ENCODE results near the gene FAM25A.
"Not testable (repeated sequence)": the region's sequence is repeated elsewhere in the genome, so short reads cannot be mapped to it uniquely, and the experiment has no call there.

The FAM25A gene

DNA sequence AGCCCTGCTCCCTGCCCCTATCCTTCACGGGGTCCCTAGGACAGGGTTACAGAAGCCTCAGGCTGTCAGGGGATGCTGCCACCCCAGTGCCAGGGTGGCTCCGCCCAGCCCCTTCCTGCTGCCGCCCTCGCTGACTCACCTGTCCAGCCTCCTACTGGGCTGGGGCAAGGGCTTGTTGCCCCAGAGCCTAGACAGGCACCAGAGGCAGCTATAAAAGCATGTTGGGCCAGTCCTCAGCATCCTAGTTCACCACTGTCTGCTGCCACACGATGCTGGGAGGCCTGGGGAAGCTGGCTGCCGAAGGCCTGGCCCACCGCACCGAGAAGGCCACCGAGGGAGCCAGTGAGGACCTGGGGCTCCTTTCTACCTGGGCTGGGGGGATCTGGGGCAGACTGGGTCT lies at the start of gene FAM25A:
TSS of gene FAM25A (plus strand) at position 239 of the 400 bp plus-strand sequence. CDS start at position 270, 31 bp downstream.
- DNase-seq = not testable (repeated sequence)

GRCh38 chr10:86970982-86971231 lies 49.2 kb upstream of the FAM25A start:
- DNase-seq = no peak

DNA sequence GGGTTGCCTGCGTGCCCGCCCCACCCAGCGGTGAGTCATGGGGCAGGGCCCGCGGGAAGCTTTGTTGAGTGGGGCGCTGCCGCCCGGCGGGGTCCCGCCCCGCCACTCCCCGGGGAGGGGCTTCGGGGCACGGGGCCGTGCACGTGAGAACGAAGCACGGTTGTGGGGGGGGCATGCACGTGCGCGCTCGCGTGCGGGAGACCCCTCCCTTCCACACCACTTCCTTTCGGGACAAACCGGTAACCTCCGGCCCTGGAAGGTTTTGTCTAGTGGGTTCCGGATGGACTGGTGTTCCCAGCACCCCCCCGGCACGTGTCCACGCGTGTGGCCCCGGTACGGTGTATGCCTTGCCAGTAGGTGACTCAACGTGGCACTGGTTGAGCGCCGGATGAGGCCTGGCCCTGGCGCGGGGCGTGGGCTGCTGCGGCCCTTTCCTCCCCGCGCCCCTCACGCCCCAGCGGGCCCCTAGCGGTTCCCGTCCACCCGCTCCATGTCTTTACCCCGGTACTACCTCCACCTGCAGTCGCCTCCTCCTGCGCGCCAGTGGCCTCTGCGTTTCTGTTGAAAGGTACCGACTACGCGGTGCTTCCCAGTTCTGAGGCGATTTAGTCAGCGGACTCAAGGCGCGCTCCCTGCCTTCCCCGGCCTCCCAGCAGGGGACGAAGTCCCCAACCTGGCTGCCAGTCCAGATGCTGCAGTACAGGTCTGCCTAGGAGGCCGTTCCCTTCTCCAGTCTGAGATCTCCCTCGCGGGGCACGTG lies 48.7 kb upstream of the FAM25A start:
- no peak for DNase-seq

GRCh38 chr10:86972613-86973380 lies 47.3 kb upstream of the FAM25A start:
- no peak for DNase-seq

DNA sequence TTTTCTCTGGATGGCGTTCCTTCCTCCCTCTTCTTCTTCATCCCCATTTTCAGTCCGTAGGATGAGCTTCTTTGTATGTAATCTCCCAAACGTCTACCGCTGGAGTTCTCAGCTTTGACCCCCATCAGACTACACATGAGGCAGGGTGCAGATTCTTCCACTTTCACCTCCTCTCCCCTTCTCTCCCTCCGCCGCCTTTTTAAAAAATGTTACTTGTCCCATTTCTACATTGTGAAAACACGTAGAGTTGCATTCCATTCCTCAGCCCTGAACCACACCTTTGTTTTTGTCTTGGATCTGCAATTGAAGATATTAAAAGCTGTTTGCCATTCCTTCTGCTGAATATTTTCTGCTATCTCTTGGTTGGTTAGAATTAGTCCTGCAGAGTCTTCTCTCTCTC lies 45.6 kb upstream of the FAM25A start:
- DNase-seq = no peak

GRCh38 chr10:86976362-86977056 lies 43.6 kb upstream of the FAM25A start:
- DNase-seq = no peak

GRCh38 chr10:86978457-86978856 lies 41.6 kb upstream of the FAM25A start:
- DNase-seq = not testable (repeated sequence)

GRCh38 chr10:86979296-86979818 lies 40.7 kb upstream of the FAM25A start:
- DNase-seq = no peak

DNA sequence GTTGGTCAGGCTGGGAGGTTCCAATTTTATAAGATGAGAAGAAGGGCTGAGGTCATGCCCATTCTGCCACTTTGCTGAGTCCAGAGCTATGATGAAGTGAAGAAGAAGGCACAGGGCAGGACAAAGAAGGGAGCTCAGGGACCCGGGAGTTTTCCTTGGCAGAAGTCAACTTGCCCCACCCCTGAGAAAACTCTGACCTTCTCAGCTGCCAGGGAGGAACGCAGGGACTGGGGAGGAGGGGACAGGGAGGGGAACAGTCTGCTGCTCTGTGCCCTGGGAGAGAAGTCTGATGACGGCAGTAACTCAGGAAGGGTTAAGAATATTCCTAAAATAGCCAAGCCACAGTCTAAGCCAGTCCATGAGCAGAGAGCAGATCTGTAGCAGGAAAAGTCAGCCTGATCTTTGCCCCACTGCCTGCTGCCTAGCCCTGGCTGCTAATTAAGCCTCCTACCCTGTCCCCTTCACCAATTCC lies 40.1 kb upstream of the FAM25A start:
- DNase-seq = no peak

DNA sequence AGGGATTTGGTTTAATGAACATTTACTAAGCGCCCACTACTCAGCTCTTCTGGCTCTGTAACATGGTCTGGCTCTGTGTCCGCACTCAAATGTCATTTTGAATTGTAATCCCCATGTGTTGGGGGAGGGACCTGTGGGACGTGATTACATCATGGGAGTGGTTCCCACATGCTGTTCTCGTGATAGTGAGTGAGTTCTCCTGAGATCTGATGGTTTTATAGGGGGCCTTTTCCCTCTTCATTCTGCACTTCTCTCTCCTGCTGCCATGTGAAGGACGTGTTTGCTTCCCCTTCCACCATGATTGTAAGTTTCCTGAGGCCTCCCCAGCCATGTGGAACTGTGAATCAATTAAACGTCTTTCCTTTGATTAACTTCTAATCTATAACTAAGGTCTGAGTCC lies 39.1 kb upstream of the FAM25A start:
- not testable (repeated sequence) for DNase-seq

- no peak for DNase-seq
These were observed 38.4 kb upstream of the FAM25A start for GRCh38 chr10:86981716-86982115.

GRCh38 chr10:86984498-86984897 lies 35.6 kb upstream of the FAM25A start:
- DNase-seq = not testable (repeated sequence)

DNA sequence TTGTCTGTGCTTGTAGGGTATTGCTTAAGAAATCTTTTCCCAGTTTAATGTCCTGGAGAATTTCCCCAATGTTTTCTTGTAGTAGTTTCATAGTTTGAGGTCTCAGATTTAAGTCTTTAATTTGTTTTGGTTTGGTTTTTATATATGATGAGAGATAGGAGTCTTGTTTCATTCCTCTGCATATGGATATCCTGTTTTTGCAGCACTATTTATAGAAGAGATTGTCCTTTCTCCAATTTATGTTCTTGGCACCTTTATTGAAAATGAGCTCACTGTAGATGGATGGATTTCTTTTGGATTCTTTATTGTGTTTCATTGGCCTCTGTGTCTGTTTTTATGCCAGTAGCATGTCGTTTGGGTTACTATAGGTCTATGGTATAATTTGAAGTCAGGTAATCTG lies 31.6 kb upstream of the FAM25A start:
- no peak for DNase-seq

DNA sequence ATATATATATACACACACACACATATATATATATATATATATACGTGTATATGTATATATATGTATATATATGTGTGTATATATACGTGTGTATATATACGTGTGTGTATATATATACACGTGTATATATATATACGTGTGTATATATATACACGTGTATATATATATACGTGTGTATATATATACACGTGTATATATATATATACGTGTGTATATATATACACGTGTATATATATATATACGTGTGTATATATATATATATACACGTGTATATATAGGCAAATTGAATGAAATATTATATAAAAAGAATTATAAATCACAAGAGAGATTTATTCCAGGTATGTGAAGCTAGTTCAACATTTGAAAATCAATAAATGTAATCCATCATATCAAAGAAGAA lies 28.7 kb upstream of the FAM25A start:
- DNase-seq = not testable (repeated sequence)

DNA sequence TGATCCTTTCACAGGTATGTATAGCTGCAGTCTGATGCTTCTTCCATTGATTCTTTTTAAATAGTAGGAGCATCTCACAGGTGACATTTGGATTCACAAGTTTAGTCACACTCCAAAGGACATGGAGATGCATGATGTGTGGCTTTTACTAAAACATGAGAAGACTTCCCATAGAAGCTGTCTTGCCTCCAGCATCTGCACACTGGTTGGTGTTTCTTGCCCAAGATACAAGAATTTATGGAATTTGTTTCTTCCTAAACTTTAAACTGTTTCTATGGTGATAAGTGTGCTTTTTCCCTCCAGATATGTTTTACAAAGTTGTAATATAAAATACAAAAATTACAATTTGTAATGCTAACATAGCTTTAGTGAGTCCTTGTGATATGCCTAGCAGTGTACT lies 27.6 kb upstream of the FAM25A start:
- DNase-seq = no peak

GRCh38 chr10:86992929-86993328 lies 27.2 kb upstream of the FAM25A start:
- no peak for DNase-seq

- DNase-seq = not testable (repeated sequence)
These were observed 20.2 kb upstream of the FAM25A start for GRCh38 chr10:86999802-87000403.

DNA sequence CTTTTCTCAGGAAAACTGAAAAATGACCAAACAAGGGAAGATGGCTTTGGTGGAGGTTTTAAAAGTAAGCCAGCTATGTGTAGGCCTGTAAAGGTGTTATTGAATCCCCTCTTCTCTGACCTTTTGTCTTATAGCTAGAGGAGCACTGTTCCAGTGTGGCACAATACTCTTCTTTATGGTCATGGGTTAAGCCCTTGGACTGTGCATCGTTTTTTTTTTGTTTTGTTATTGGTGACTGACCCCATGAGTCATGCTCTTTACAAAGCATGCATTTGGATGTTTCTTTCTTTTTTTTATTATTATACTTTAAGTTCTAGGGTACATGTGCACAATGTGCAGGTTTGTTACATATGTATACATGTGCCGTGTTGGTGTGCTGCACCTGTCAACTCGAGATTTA lies 19.6 kb upstream of the FAM25A start:
- no peak for DNase-seq

GRCh38 chr10:87007124-87007523 lies 13.0 kb upstream of the FAM25A start:
- not testable (repeated sequence) for DNase-seq

- DNase-seq = not testable (repeated sequence)
These were observed 12.4 kb upstream of the FAM25A start for GRCh38 chr10:87007674-87008073.

GRCh38 chr10:87008303-87008702 lies 11.8 kb upstream of the FAM25A start:
- DNase-seq = not testable (repeated sequence)

- DNase-seq = not testable (repeated sequence)
These were observed 10.9 kb upstream of the FAM25A start for GRCh38 chr10:87009134-87009696.

GRCh38 chr10:87013528-87013927 lies 6.6 kb upstream of the FAM25A start:
- DNase-seq = not testable (repeated sequence)
